SK-N-SH (cell line): ENCODE measurements around the gene SLC6A2. TPM values are rescaled to one million over a fixed set of nuclear protein-coding genes. Genes with fewer than 3 reads are reported as not detected.

Source experiments
- CTCF ChIA-PET: fragments of 300-600, 350-600 bp; formaldehyde crosslinking; extraction: SDS; loops from one replicate; lab custom pipeline; 2021; lab: Yijun Ruan, JAX
- POLR2A ChIA-PET: fragments of 350-600 bp; sonication (Branson Sonifier 250); formaldehyde crosslinking; extraction: SDS; loops from one replicate; lab custom pipeline; 2020; ENCODE audit warnings: antibody characterized with exemption, inconsistent platforms; lab: Yijun Ruan, JAX
- DNase-seq: peaks from one replicate; pipeline ENCODE4 v3.0.0; 2012
- H2AFZ ChIP-seq: fragments of 200-600 bp; sonication (generic); 2 replicates; pipeline ENCODE4 v1.8.1; 2016; ENCODE audit warnings: antibody characterized with exemption, mild to moderate bottlenecking, low read depth
- H3F3A ChIP-seq: fragments of 200-600 bp; sonication (generic); replicated peaks from 2 replicates; pipeline ENCODE3; 2016; ENCODE audit warnings: antibody characterized with exemption, mild to moderate bottlenecking; ENCODE audit not compliant: insufficient read depth
- H3K27ac ChIP-seq, 2 experiments: fragments of 200-500 bp in 1 of 2; fragments of 200-600 bp in 1 of 2; sonication (Bioruptor generic) in 1 of 2; sonication (generic), shearing (Covaris generic) in 1 of 2; 2 replicates each; pipeline versions ENCODE4 v1.5.1 to v1.6.1; 2014 to 2016; ENCODE audit warnings: low read depth in 2 of 2, inconsistent platforms in 1 of 2, low read length in 1 of 2, mild to moderate bottlenecking in 1 of 2, mixed read lengths in 1 of 2
- H3K27me3 ChIP-seq: fragments of 200-600 bp; sonication (generic), shearing (Covaris generic); 2 replicates; pipeline ENCODE4 v1.6.1; 2016; ENCODE audit warnings: mixed run types; ENCODE audit not compliant: insufficient read depth
- H3K36me3 ChIP-seq, 2 experiments: fragments of 200-500 bp in 1 of 2; fragments of 200-600 bp in 1 of 2; sonication (Bioruptor generic) in 1 of 2; sonication (generic) in 1 of 2; replicated peaks in 1 of 2; 2 replicates each; pipeline versions ENCODE3 to v1.5.1; 2014 to 2016; ENCODE audit warnings: low read length in 1 of 2, mild to moderate bottlenecking in 1 of 2; ENCODE audit not compliant: insufficient read depth in 2 of 2, control insufficient read depth in 1 of 2
- H3K4me1 ChIP-seq, 2 experiments: fragments of 200-500 bp in 1 of 2; fragments of 200-600 bp in 1 of 2; sonication (Bioruptor generic) in 1 of 2; sonication (generic), shearing (Covaris generic) in 1 of 2; 2 replicates each; pipeline versions ENCODE4 v1.5.1 to v1.6.1; 2014 to 2016; ENCODE audit warnings: low read depth in 1 of 2, low read length in 1 of 2, mixed run types in 1 of 2; ENCODE audit not compliant: insufficient read depth in 2 of 2, control insufficient read depth in 1 of 2
- H3K4me2 ChIP-seq: fragments of 200-600 bp; sonication (generic), shearing (Covaris generic); 2 replicates; pipeline ENCODE4 v1.6.1; 2017; ENCODE audit warnings: mixed run types
- H3K4me3 ChIP-seq, 2 experiments: fragments of 200-500 bp in 1 of 2; fragments of 200-600 bp in 1 of 2; sonication (Bioruptor generic) in 1 of 2; sonication (generic), shearing (Covaris generic) in 1 of 2; 2 replicates each; pipeline versions ENCODE4 v1.5.1 to v1.8.1; 2014 to 2016; ENCODE audit warnings: low read depth in 2 of 2, inconsistent platforms in 1 of 2, low read length in 1 of 2, mild to moderate bottlenecking in 1 of 2, mixed read lengths in 1 of 2, moderate library complexity in 1 of 2
- H3K79me2 ChIP-seq: fragments of 200-600 bp; sonication (generic); 2 replicates; pipeline ENCODE4 v1.8.1; 2017; ENCODE audit warnings: mild to moderate bottlenecking; ENCODE audit not compliant: insufficient read depth
- H3K9ac ChIP-seq: fragments of 200-600 bp; sonication (generic); 2 replicates; pipeline ENCODE4 v1.6.1; 2017; ENCODE audit warnings: mixed run types
- H3K9me2 ChIP-seq: fragments of 200-600 bp; sonication (generic); 2 replicates; pipeline ENCODE4 v1.6.1; 2017; ENCODE audit warnings: mixed run types
- H3K9me3 ChIP-seq: fragments of 200-600 bp; sonication (generic); 2 replicates; pipeline ENCODE4 v1.6.1; 2017; ENCODE audit warnings: mixed run types, mild to moderate bottlenecking, moderate library complexity
- H4K20me1 ChIP-seq: fragments of 200-600 bp; sonication (generic); 2 replicates; pipeline ENCODE4 v1.6.1; 2017; ENCODE audit warnings: mild to moderate bottlenecking, mixed run types; ENCODE audit not compliant: insufficient read depth
- CHD2 ChIP-seq: fragments of 150-350 bp; IDR thresholded peaks from 2 replicates; pipeline ENCODE4 v1.6.1; 2018; ENCODE audit warnings: low read length; ENCODE audit not compliant: partially characterized antibody
- ELF1 ChIP-seq: IDR thresholded peaks from 2 replicates; pipeline ENCODE4 v1.4.0; 2012
- FOSL2 ChIP-seq: IDR thresholded peaks from 2 replicates; pipeline ENCODE4 v1.4.0; 2012; ENCODE audit warnings: low read depth, mild to moderate bottlenecking, moderate library complexity, borderline replicate concordance
- FOXM1 ChIP-seq: IDR thresholded peaks from 2 replicates; pipeline ENCODE4 v1.4.0; 2012; ENCODE audit warnings: low read depth, mild to moderate bottlenecking
- GABPA ChIP-seq: IDR thresholded peaks from 2 replicates; pipeline ENCODE4 v1.4.0; 2012; ENCODE audit warnings: low read depth, mild to moderate bottlenecking
- GATA2 ChIP-seq: sonication (generic); formaldehyde crosslinking; IDR thresholded peaks from 2 replicates; pipeline ENCODE4 v1.5.0; 2020; ENCODE audit warnings: mild to moderate bottlenecking, missing genetic modification reagents
- JUND ChIP-seq: IDR thresholded peaks from 2 replicates; pipeline ENCODE4 v1.4.0; 2012
- MAX ChIP-seq: IDR thresholded peaks from 2 replicates; pipeline ENCODE4 v1.4.0; 2012; ENCODE audit warnings: low read depth
- MEF2A ChIP-seq: IDR thresholded peaks from 2 replicates; pipeline ENCODE4 v1.4.0; 2012; ENCODE audit warnings: low read depth, borderline replicate concordance
- NFIC ChIP-seq: IDR thresholded peaks from 2 replicates; pipeline ENCODE4 v1.4.0; 2012; ENCODE audit warnings: borderline replicate concordance
- NRF1 ChIP-seq: IDR thresholded peaks from 2 replicates; pipeline ENCODE4 v1.6.1; 2012; ENCODE audit warnings: low read depth, mild to moderate bottlenecking, low read length
- PBX3 ChIP-seq: IDR thresholded peaks from 2 replicates; pipeline ENCODE4; 2012
- POLR2AphosphoS5 ChIP-seq: IDR thresholded peaks from 2 replicates; pipeline ENCODE4 v1.6.1; 2012; ENCODE audit warnings: low read depth, low read length
- RAD21 ChIP-seq: IDR thresholded peaks from 2 replicates; pipeline ENCODE4 v1.6.1; 2012; ENCODE audit warnings: mild to moderate bottlenecking, low read length
- RCOR1 ChIP-seq: fragments of 150-350 bp; IDR thresholded peaks from 2 replicates; pipeline ENCODE4 v1.6.1; 2017; ENCODE audit warnings: antibody characterized with exemption, low read length
- RFX5 ChIP-seq: IDR thresholded peaks from 2 replicates; pipeline ENCODE4 v1.6.1; 2012; ENCODE audit warnings: mild to moderate bottlenecking, improper control_type of control experiment, low read length
- RXRA ChIP-seq: IDR thresholded peaks from 2 replicates; pipeline ENCODE4 v1.4.0; 2012; ENCODE audit warnings: low read depth, mild to moderate bottlenecking, borderline replicate concordance
- SIN3A ChIP-seq: IDR thresholded peaks from 2 replicates; pipeline ENCODE4 v1.6.1; 2012; ENCODE audit warnings: low read depth, mild to moderate bottlenecking, low read length, moderate library complexity, borderline replicate concordance
- SMC3 ChIP-seq: IDR thresholded peaks from 2 replicates; pipeline ENCODE4 v1.6.1; 2012; ENCODE audit warnings: low read depth, low read length, improper control_type of control experiment
- TCF12 ChIP-seq: IDR thresholded peaks from 2 replicates; pipeline ENCODE4 v1.4.0; 2012
- USF2 ChIP-seq: fragments of 150-350 bp; IDR thresholded peaks from 2 replicates; pipeline ENCODE4 v1.6.1; 2017; ENCODE audit warnings: antibody characterized with exemption, low read length, low read depth, borderline replicate concordance
- ZBTB33 ChIP-seq: IDR thresholded peaks from 2 replicates; pipeline ENCODE4 v1.4.0; 2012; ENCODE audit warnings: low read depth, borderline replicate concordance
- WGBS: methylation state at CpG from one replicate; pipeline ENCODE4 v1.1.6; 2017; ENCODE audit warnings: low lambda C conversion rate; 5-methylcytosine and 5-hydroxymethylcytosine counted together
- polyA plus RNA-seq, 3 experiments: library from polyadenylated mRNA; depleted of rRNA; stranded (reverse); fragments of >200 nt; gene quantifications; 2 replicates each; pipeline ENCODE4 v1.2.3, GENCODE V29; 2012

SLC6A2 gene
- polyA plus RNA-seq, 1 of the 3 experiments (the other 2 are of a cell fraction) = 3.3 TPM

GRCh38 chr16:55699616-55700015, 43.8 kb downstream of the SLC6A2 start:
- CTCF ChIA-PET = interaction anchor here (1.0 to 5.8 kb wide), 3 partner anchors 205 to 235 kb away, joined by 3 to 35 read pairs (median 9); no protein-coding TSS in a partner anchor
- Histone ChIP-seq H3K4me1 (peaks cover 0 to 53% of the 10 kb centered on the region in 2 experiments; a peak in 2 of 4 replicates), H3K4me3 (no peak overlapping the region), H3K9ac (no peak overlapping the region), H3K9me3 (no peaks in the 10 kb centered on the region), H3F3A (no peaks in the 10 kb centered on the region), H3K36me3 (peaks cover 0 to 17% of the 10 kb centered on the region in 2 experiments), H2AFZ (no peak overlapping the region), H3K9me2 (no peaks in the 10 kb centered on the region), H3K27ac (peak overlapping the region in 1 of 2 experiments; percentile 45; a peak in 2 of 4 replicates), H4K20me1 (no peaks in the 10 kb centered on the region), H3K4me2 (no peak overlapping the region), H3K79me2 (no peaks in the 10 kb centered on the region), H3K27me3 (no peaks in the 10 kb centered on the region)
- no peak for TF ChIP-seq NFIC
- no peak for TF ChIP-seq SIN3A
- no peak for TF ChIP-seq RCOR1
- TF ChIP-seq USF2 = no peak
- TF ChIP-seq RAD21 = no peak
- TF ChIP-seq GATA2 (CRISPR knock-in tag) = no peak
- no peak for TF ChIP-seq POLR2AphosphoS5
- no peak for TF ChIP-seq NRF1
- TF ChIP-seq TCF12 = no peak
- TF ChIP-seq PBX3 = no peak
- no peak for TF ChIP-seq FOXM1
- DNase-seq = no peak
- 39% methylated on average over 3 of the region's 3 CpGs for WGBS
- POLR2A ChIA-PET = no interaction called here

GRCh38 chr16:55700067-55700466, 44.3 kb downstream of the SLC6A2 start:
- DNase-seq = no peak
- no peaks in the 10 kb centered on the region for H3K27me3 ChIP-seq
- 62% methylated on average over 10 of the region's 10 CpGs for WGBS
- POLR2A ChIA-PET = no interaction called here
- no peaks in the 10 kb centered on the region for H3K79me2 ChIP-seq
- no peaks in the 10 kb centered on the region for H3K9me2 ChIP-seq
- no peak overlapping the region for H3K9ac ChIP-seq
- H3K9me3 ChIP-seq = no peaks in the 10 kb centered on the region
- no peaks in the 10 kb centered on the region for H3F3A ChIP-seq
- CTCF ChIA-PET = interaction anchor here (1.0 to 3.0 kb wide), 3 partner anchors 154 to 235 kb away, joined by 3 to 32 read pairs (median 9); no protein-coding TSS in a partner anchor
- no peak overlapping the region for H3K4me2 ChIP-seq
- H3K4me3 ChIP-seq = no peak overlapping the region
- peaks cover 0 to 17% of the 10 kb centered on the region in 2 experiments for H3K36me3 ChIP-seq
- H3K4me1 ChIP-seq = peaks cover 0 to 54% of the 10 kb centered on the region in 2 experiments; a peak in 2 of 4 replicates
- H2AFZ ChIP-seq = no peak overlapping the region
- no peak overlapping the region; a peak in 2 of 4 replicates for H3K27ac ChIP-seq
- TF ChIP-seq MEF2A = no peak
- no peak for TF ChIP-seq RFX5
- TF ChIP-seq PBX3 = no peak
- no peak for TF ChIP-seq RAD21
- no peak for TF ChIP-seq USF2
- no peak for TF ChIP-seq ZBTB33
- no peak for TF ChIP-seq FOSL2
- TF ChIP-seq GABPA = no peak
- no peak for TF ChIP-seq NFIC
- TF ChIP-seq RXRA = no peak
- TF ChIP-seq SMC3 = no peak
- no peak for TF ChIP-seq ELF1
- TF ChIP-seq CHD2 = no peak
- TF ChIP-seq MAX = no peak
- no peak for TF ChIP-seq GATA2 (CRISPR knock-in tag)
- TF ChIP-seq JUND = no peak
- H4K20me1 ChIP-seq = no peaks in the 10 kb centered on the region
